ENCODE measurements around the gene CHST11.

DNA sequence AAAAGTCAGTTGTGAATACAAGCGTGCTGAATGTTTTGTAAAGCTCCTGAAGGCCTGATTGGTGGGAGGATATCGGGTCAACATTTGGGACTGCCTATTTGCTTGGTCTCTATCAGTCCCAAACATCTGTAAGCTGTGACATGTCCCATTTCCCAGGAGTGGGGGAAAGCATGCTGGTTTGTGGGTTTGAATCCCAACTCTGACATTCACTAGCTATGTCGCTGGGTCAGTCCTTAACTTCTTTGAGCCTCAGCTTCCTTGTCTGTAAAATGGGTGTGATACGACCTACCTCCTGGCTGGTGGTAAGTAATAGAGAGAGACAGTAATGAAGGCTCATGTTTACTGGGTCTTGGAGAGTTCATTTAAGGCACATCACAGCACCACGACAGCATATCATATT is 136.7 kb downstream of the CHST11 start:
- TF ChIP-seq, protein P1, sequence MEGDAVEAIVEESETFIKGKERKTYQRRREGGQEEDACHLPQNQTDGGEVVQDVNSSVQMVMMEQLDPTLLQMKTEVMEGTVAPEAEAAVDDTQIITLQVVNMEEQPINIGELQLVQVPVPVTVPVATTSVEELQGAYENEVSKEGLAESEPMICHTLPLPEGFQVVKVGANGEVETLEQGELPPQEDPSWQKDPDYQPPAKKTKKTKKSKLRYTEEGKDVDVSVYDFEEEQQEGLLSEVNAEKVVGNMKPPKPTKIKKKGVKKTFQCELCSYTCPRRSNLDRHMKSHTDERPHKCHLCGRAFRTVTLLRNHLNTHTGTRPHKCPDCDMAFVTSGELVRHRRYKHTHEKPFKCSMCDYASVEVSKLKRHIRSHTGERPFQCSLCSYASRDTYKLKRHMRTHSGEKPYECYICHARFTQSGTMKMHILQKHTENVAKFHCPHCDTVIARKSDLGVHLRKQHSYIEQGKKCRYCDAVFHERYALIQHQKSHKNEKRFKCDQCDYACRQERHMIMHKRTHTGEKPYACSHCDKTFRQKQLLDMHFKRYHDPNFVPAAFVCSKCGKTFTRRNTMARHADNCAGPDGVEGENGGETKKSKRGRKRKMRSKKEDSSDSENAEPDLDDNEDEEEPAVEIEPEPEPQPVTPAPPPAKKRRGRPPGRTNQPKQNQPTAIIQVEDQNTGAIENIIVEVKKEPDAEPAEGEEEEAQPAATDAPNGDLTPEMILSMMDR (IDR thresholded peaks at IDR 0.05): no peak
- TF ChIP-seq POLR2A (IDR thresholded peaks at IDR 0.05): no peak
